ENCODE data around the gene EIF2S3B. TPM values are rescaled to one million over a fixed set of nuclear protein-coding genes. Genes with fewer than 3 reads are reported as not detected.

The EIF2S3B gene
- total and polyA plus RNA-seq, 2 experiments from 2014 or later: 1.3 TPM; not detected in 1

DNA sequence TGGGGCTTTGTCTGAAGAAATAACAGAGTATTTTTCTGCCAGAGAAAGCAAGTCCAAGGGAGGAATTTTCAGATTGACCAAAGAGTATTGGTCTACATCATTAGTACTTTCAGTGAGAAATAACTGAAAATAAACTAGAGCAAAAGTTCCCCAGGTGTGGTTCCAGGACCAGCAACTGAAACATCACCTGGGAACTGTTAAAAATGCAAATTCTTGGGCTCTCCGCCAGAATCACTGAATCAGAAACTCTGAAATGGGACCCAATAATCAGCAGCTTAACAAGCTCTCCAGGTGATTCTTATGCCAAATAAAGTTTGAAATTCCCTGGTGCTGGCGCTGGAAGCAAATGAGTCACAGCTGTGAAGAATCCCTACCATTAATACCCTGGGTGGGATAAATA, 52.1 kb downstream of the EIF2S3B start:
- H3K4me1 ChIP-seq (ENCODE audit: insufficient read depth): no peaks in the 10 kb centered on the region
- H3K79me2 ChIP-seq: no peaks in the 10 kb centered on the region
- no peaks in the 10 kb centered on the region for H4K20me1 ChIP-seq (ENCODE audit: insufficient read depth, poor library complexity, severe bottlenecking)
- TF ChIP-seq, protein P1, sequence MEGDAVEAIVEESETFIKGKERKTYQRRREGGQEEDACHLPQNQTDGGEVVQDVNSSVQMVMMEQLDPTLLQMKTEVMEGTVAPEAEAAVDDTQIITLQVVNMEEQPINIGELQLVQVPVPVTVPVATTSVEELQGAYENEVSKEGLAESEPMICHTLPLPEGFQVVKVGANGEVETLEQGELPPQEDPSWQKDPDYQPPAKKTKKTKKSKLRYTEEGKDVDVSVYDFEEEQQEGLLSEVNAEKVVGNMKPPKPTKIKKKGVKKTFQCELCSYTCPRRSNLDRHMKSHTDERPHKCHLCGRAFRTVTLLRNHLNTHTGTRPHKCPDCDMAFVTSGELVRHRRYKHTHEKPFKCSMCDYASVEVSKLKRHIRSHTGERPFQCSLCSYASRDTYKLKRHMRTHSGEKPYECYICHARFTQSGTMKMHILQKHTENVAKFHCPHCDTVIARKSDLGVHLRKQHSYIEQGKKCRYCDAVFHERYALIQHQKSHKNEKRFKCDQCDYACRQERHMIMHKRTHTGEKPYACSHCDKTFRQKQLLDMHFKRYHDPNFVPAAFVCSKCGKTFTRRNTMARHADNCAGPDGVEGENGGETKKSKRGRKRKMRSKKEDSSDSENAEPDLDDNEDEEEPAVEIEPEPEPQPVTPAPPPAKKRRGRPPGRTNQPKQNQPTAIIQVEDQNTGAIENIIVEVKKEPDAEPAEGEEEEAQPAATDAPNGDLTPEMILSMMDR (IDR thresholded peaks at IDR 0.05; ENCODE audit: poor library complexity): no peak
- no peak for TF ChIP-seq EZH2phosphoT487 (IDR thresholded peaks at IDR 0.05; ENCODE audit: low read depth, severe bottlenecking, unreplicated experiment)
- no peak for TF ChIP-seq EZH2 (IDR thresholded peaks at IDR 0.05; ENCODE audit: borderline replicate concordance)
- H3K27ac ChIP-seq: no peak overlapping the region
- H3K9me3 ChIP-seq (ENCODE audit: low read depth): no peaks in the 10 kb centered on the region
- 60% methylated on average over 2 of the region's 2 CpGs for WGBS (ENCODE audit: low lambda C conversion rate, missing lambda C conversion rate)
- H3K4me3 ChIP-seq: no peak overlapping the region
- H3K9me2 ChIP-seq (replicated peaks; ENCODE audit: insufficient read depth): no peaks in the 10 kb centered on the region
- DNase-seq (ENCODE audit: low spot score): no peak
- no peaks in the 10 kb centered on the region for H3K27me3 ChIP-seq
- H3K4me2 ChIP-seq: no peak overlapping the region
- no peaks in the 10 kb centered on the region for H3K36me3 ChIP-seq (replicated peaks; ENCODE audit: insufficient read depth, low read depth)
- H2AFZ ChIP-seq: no peak overlapping the region

Small RNA genes lying within 50 kb of the gene (small RNA-seq; reads per million reads assigned to genes)
- not detected for gene SLC25A39P2

Other genes starting within 250 kb of the EIF2S3B start
- 0.24 and 0.30 TPM in 2 replicates for gene KLRD1, start 198.0 kb upstream of the EIF2S3B start, total RNA-seq
- 0.69 and 0.70 TPM in 2 replicates for gene KLRD1, start 198.0 kb upstream of the EIF2S3B start, polyA plus RNA-seq
- gene KLRK1, start 115.8 kb upstream of the EIF2S3B start, total RNA-seq: not detected in 2 replicates
- gene KLRK1, start 115.8 kb upstream of the EIF2S3B start, polyA plus RNA-seq: 0.23 and 0.52 TPM in 2 replicates
- 0.28 TPM in 1 of 2 replicates, not detected in the other for gene KLRC4, start 96.1 kb upstream of the EIF2S3B start, total RNA-seq
- not detected in 2 replicates for gene KLRC4, start 96.1 kb upstream of the EIF2S3B start, polyA plus RNA-seq
- not detected in 2 replicates for gene KLRC3, start 85.3 kb upstream of the EIF2S3B start, total RNA-seq
- gene KLRC3, start 85.3 kb upstream of the EIF2S3B start, polyA plus RNA-seq: 0.28 TPM in 1 of 2 replicates, not detected in the other
- gene KLRC2, start 69.9 kb upstream of the EIF2S3B start, total RNA-seq: 0.52 and 2.0 TPM in 2 replicates
- gene KLRC2, start 69.9 kb upstream of the EIF2S3B start, polyA plus RNA-seq: 1.3 TPM in 1 of 2 replicates, not detected in the other
- not detected in 2 replicates for gene KLRC1, start 52.5 kb upstream of the EIF2S3B start, total RNA-seq
- not detected in 2 replicates for gene KLRC1, start 52.5 kb upstream of the EIF2S3B start, polyA plus RNA-seq
- gene MAGOHB, start 107.7 kb downstream of the EIF2S3B start, total RNA-seq: 21.4 and 23.9 TPM in 2 replicates
- gene MAGOHB, start 107.7 kb downstream of the EIF2S3B start, polyA plus RNA-seq: 39.4 and 40.2 TPM in 2 replicates
- gene STYK1, start 168.2 kb downstream of the EIF2S3B start, total RNA-seq: 0.48 and 3.6 TPM in 2 replicates
- gene STYK1, start 168.2 kb downstream of the EIF2S3B start, polyA plus RNA-seq: 0.09 and 0.58 TPM in 2 replicates
- 66.7 and 83.4 TPM in 2 replicates for gene YBX3, start 217.4 kb downstream of the EIF2S3B start, total RNA-seq
- 218 and 237 TPM in 2 replicates for gene YBX3, start 217.4 kb downstream of the EIF2S3B start, polyA plus RNA-seq

Measured in hepatocyte (in vitro differentiated cells).